ENCODE measurements around the gene ADPRHL1. TPM values are rescaled to one million over a fixed set of nuclear protein-coding genes. Genes with fewer than 3 reads are reported as not detected.
A peak's percentile ranks its signal among the peaks of the same experiment; 100 is the strongest.

Gene ADPRHL1
- total RNA-seq, 2 experiments from 2014 or later = 0.25 to 0.49 TPM

GRCh38 chr13:113465300-113465699 lies 12.0 kb upstream of the ADPRHL1 start:
- H3K27me3 Mint-ChIP-seq = no peaks in the 10 kb centered on the region
- DNase-seq = no peak
- no peak for ATAC-seq
- peaks cover 3% of the 10 kb centered on the region for H3K4me1 Mint-ChIP-seq
- peaks cover 24% of the 10 kb centered on the region for H3K36me3 Mint-ChIP-seq (ENCODE audit: low read depth)
- no peak overlapping the region for H3K27ac Mint-ChIP-seq
- ChIA-PET CTCF (interaction anchor here (0.6 kb wide), 1 partner anchor 8 kb away, joined by 3 read pairs; no protein-coding TSS in a partner anchor), POLR2A (no interaction called here)
- no peaks in the 10 kb centered on the region for H3K9me3 Mint-ChIP-seq (ENCODE audit: low read depth)
- H3K4me3 Mint-ChIP-seq = no peak overlapping the region
- intact Hi-C loops (cut with DNase I, micrococcal nuclease) = no loop called here

GRCh38 chr13:113464476-113464875 lies 11.2 kb upstream of the ADPRHL1 start:
- Mint-ChIP-seq H3K27me3 (no peaks in the 10 kb centered on the region), H3K36me3 (ENCODE audit: low read depth) (peaks cover 25% of the 10 kb centered on the region), H3K4me3 (no peak overlapping the region), H3K4me1 (peaks cover 3% of the 10 kb centered on the region), H3K9me3 (ENCODE audit: low read depth) (no peaks in the 10 kb centered on the region), H3K27ac (no peak overlapping the region)
- no peak for DNase-seq
- ChIA-PET CTCF (no interaction called here), POLR2A (no interaction called here)
- ATAC-seq = no peak
- intact Hi-C loops (cut with DNase I, micrococcal nuclease) = no loop called here

- Mint-ChIP-seq H3K27me3 (no peaks in the 10 kb centered on the region), H3K36me3 (ENCODE audit: low read depth) (peaks cover 31% of the 10 kb centered on the region), H3K27ac (no peak overlapping the region), H3K4me3 (no peak overlapping the region), H3K9me3 (ENCODE audit: low read depth) (no peaks in the 10 kb centered on the region), H3K4me1 (peaks cover 3% of the 10 kb centered on the region)
- ATAC-seq (no peak), DNase-seq (no peak)
- ChIA-PET POLR2A (no interaction called here), CTCF (interaction anchor here (0.7 to 0.8 kb wide), 2 partner anchors 410 to 467 kb away, joined by 3 read pairs; no protein-coding TSS in a partner anchor)
- intact Hi-C loops (cut with DNase I, micrococcal nuclease) = no loop called here
These were observed 7.9 kb upstream of the ADPRHL1 start for GRCh38 chr13:113461022-113461751.

- Mint-ChIP-seq H3K36me3 (ENCODE audit: low read depth) (peaks cover 36% of the 10 kb centered on the region), H3K27me3 (no peaks in the 10 kb centered on the region), H3K9me3 (ENCODE audit: low read depth) (no peaks in the 10 kb centered on the region), H3K4me1 (peaks cover 3% of the 10 kb centered on the region), H3K27ac (no peak overlapping the region), H3K4me3 (no peak overlapping the region)
- ATAC-seq (no peak), DNase-seq (no peak)
- ChIA-PET CTCF (interaction anchor here (0.7 kb wide), 1 partner anchor 411 kb away, joined by 3 read pairs; no protein-coding TSS in a partner anchor), POLR2A (no interaction called here)
- intact Hi-C loops (cut with DNase I, micrococcal nuclease) = no loop called here
These were observed 7.3 kb upstream of the ADPRHL1 start for GRCh38 chr13:113460599-113460998.

GRCh38 chr13:113460064-113460555 lies 6.8 kb upstream of the ADPRHL1 start:
- no peaks in the 10 kb centered on the region for H3K4me1 Mint-ChIP-seq
- no peak overlapping the region for H3K4me3 Mint-ChIP-seq
- H3K9me3 Mint-ChIP-seq (ENCODE audit: low read depth) = no peaks in the 10 kb centered on the region
- intact Hi-C loops (cut with DNase I, micrococcal nuclease) = no loop called here
- ATAC-seq = no peak
- H3K36me3 Mint-ChIP-seq (ENCODE audit: low read depth) = peaks cover 39% of the 10 kb centered on the region
- no peak overlapping the region for H3K27ac Mint-ChIP-seq
- ChIA-PET POLR2A (no interaction called here), CTCF (no interaction called here)
- DNase-seq = no peak
- H3K27me3 Mint-ChIP-seq = no peaks in the 10 kb centered on the region

- ATAC-seq (no peak), DNase-seq (peak; percentile 16)
- Mint-ChIP-seq H3K27me3 (no peaks in the 10 kb centered on the region), H3K4me3 (no peak overlapping the region), H3K4me1 (no peaks in the 10 kb centered on the region), H3K27ac (no peak overlapping the region), H3K9me3 (ENCODE audit: low read depth) (no peaks in the 10 kb centered on the region), H3K36me3 (ENCODE audit: low read depth) (peaks cover 40% of the 10 kb centered on the region)
- ChIA-PET CTCF (interaction anchor here (1.6 kb wide), 1 partner anchor 8 kb away, joined by 7 read pairs; no protein-coding TSS in a partner anchor), POLR2A (no interaction called here)
- intact Hi-C loops (cut with DNase I, micrococcal nuclease) = loop anchor here in 1 of 2 experiments (5.0 kb wide), 1 partner anchor 104 kb away; no protein-coding TSS in a partner anchor
These were observed 5.2 kb upstream of the ADPRHL1 start for GRCh38 chr13:113458253-113459065.

GRCh38 chr13:113457510-113457909 lies 4.2 kb upstream of the ADPRHL1 start:
- POLR2A ChIA-PET = no interaction called here
- DNase-seq (no peak), ATAC-seq (no peak)
- no peak overlapping the region for H3K4me3 Mint-ChIP-seq
- H3K4me1 Mint-ChIP-seq = no peaks in the 10 kb centered on the region
- intact Hi-C loops (cut with DNase I, micrococcal nuclease) = loop anchor here in 1 of 2 experiments (5.0 kb wide), 1 partner anchor 105 kb away; no protein-coding TSS in a partner anchor
- H3K36me3 Mint-ChIP-seq (ENCODE audit: low read depth) = peaks cover 40% of the 10 kb centered on the region
- no peaks in the 10 kb centered on the region for H3K27me3 Mint-ChIP-seq
- CTCF ChIA-PET = interaction anchor here (0.6 to 1.6 kb wide), 3 partner anchors 8 to 10 kb away, joined by 3 to 7 read pairs (median 3); no protein-coding TSS in a partner anchor
- H3K9me3 Mint-ChIP-seq (ENCODE audit: low read depth) = no peaks in the 10 kb centered on the region
- H3K27ac Mint-ChIP-seq = no peak overlapping the region

GRCh38 chr13:113456116-113456702 lies 2.9 kb upstream of the ADPRHL1 start:
- H3K9me3 Mint-ChIP-seq (ENCODE audit: low read depth) = no peaks in the 10 kb centered on the region
- H3K36me3 Mint-ChIP-seq (ENCODE audit: low read depth) = peaks cover 35% of the 10 kb centered on the region
- no peak for ATAC-seq
- intact Hi-C loops (cut with DNase I, micrococcal nuclease) = loop anchor here in 1 of 2 experiments (5.0 kb wide), 1 partner anchor 106 kb away; no protein-coding TSS in a partner anchor
- ChIA-PET CTCF (no interaction called here), POLR2A (no interaction called here)
- H3K4me1 Mint-ChIP-seq = no peaks in the 10 kb centered on the region
- DNase-seq = no peak
- H3K4me3 Mint-ChIP-seq = no peak overlapping the region
- no peaks in the 10 kb centered on the region for H3K27me3 Mint-ChIP-seq
- H3K27ac Mint-ChIP-seq = no peak overlapping the region

GRCh38 chr13:113455384-113455783 lies 2.1 kb upstream of the ADPRHL1 start:
- H3K27me3 Mint-ChIP-seq = no peaks in the 10 kb centered on the region
- H3K4me1 Mint-ChIP-seq = no peaks in the 10 kb centered on the region
- H3K4me3 Mint-ChIP-seq = no peak overlapping the region
- intact Hi-C loops (cut with DNase I, micrococcal nuclease) = loop anchor here in 1 of 2 experiments (5.0 kb wide), 1 partner anchor 107 kb away; no protein-coding TSS in a partner anchor
- peaks cover 32% of the 10 kb centered on the region for H3K36me3 Mint-ChIP-seq (ENCODE audit: low read depth)
- H3K27ac Mint-ChIP-seq = no peak overlapping the region
- ATAC-seq = no peak
- H3K9me3 Mint-ChIP-seq (ENCODE audit: low read depth) = no peaks in the 10 kb centered on the region
- DNase-seq = no peak
- POLR2A ChIA-PET = no interaction called here
- CTCF ChIA-PET = no interaction called here

- peaks cover 30% of the 10 kb centered on the region for H3K36me3 Mint-ChIP-seq (ENCODE audit: low read depth)
- ChIA-PET POLR2A (no interaction called here), CTCF (no interaction called here)
- DNase-seq (no peak), ATAC-seq (no peak)
- no peak overlapping the region for H3K4me3 Mint-ChIP-seq
- no peaks in the 10 kb centered on the region for H3K4me1 Mint-ChIP-seq
- intact Hi-C loops (cut with DNase I, micrococcal nuclease) = loop anchor here in 1 of 2 experiments (5.0 kb wide), 1 partner anchor 107 kb away; no protein-coding TSS in a partner anchor
- H3K27ac Mint-ChIP-seq = no peak overlapping the region
- H3K27me3 Mint-ChIP-seq = no peaks in the 10 kb centered on the region
- H3K9me3 Mint-ChIP-seq (ENCODE audit: low read depth) = no peaks in the 10 kb centered on the region
These were observed 1.6 kb upstream of the ADPRHL1 start for GRCh38 chr13:113454936-113455335.

GRCh38 chr13:113452466-113452865 lies 822 bp downstream of the ADPRHL1 start:
- no peak overlapping the region for H3K4me3 Mint-ChIP-seq
- CTCF ChIA-PET = interaction anchor here (0.6 to 1.1 kb wide), 2 partner anchors 9 to 329 kb away, joined by 3 read pairs; no protein-coding TSS in a partner anchor
- POLR2A ChIA-PET = no interaction called here

More at GRCh38 chr13:113452466-113452865, 822 bp downstream of the ADPRHL1 start:
- no peak for DNase-seq
- no peak for ATAC-seq
- Mint-ChIP-seq H3K9me3 (ENCODE audit: low read depth) (no peaks in the 10 kb centered on the region), H3K4me1 (no peaks in the 10 kb centered on the region), H3K36me3 (ENCODE audit: low read depth) (peaks cover 18% of the 10 kb centered on the region), H3K27me3 (no peaks in the 10 kb centered on the region), H3K27ac (no peak overlapping the region)
- intact Hi-C loops (cut with DNase I, micrococcal nuclease) = no loop called here
